ENCODE results near the gene KLHL8.

- TF ChIP-seq CTCF (IDR thresholded peaks at IDR 0.05) (no peak), POLR2A (IDR thresholded peaks at IDR 0.05) (no peak)
Measured at GRCh38 chr4:87120411-87121162, 99.8 kb downstream of the KLHL8 start.

Measured in adrenal gland (tissue), 5 donors.